Iris pigment epithelial cell (primary cell): ENCODE data around the gene DEFB108B.
"Not testable (repeated sequence)": the region's sequence is repeated elsewhere in the genome, so short reads cannot be mapped to it uniquely, and the experiment has no call there.

Experiments
- DNase-seq: peaks from one replicate; pipeline ENCODE4 v3.0.0-alpha.2; 2011; ENCODE audit warnings: low read depth

DEFB108B gene

GRCh38 chr11:71832811-71833210 lies at the start of gene DEFB108B:
TSS of gene DEFB108B (plus strand) at chr11:71833200. CDS start at chr11:71833200, 0 bp downstream.
- not testable (repeated sequence) for DNase-seq

- peak; percentile 71 for DNase-seq
These were observed 46.7 kb upstream of the DEFB108B start for GRCh38 chr11:71786114-71786847.

- not testable (repeated sequence) for DNase-seq
These were observed 46.2 kb upstream of the DEFB108B start for GRCh38 chr11:71786848-71787097.

GRCh38 chr11:71787098-71787823 lies 45.7 kb upstream of the DEFB108B start:
- peak; percentile 99 for DNase-seq

GRCh38 chr11:71787824-71788454 lies 45.1 kb upstream of the DEFB108B start:
- DNase-seq, result peak; percentile 59

- DNase-seq, result not testable (repeated sequence)
These were observed 43.4 kb upstream of the DEFB108B start for GRCh38 chr11:71789444-71790196.

- not testable (repeated sequence) for DNase-seq
These were observed 41.9 kb upstream of the DEFB108B start for GRCh38 chr11:71791111-71791510.

- DNase-seq, result peak; percentile 24
These were observed 40.3 kb upstream of the DEFB108B start for GRCh38 chr11:71792621-71793235.

- DNase-seq, result peak; percentile 77
These were observed 38.5 kb upstream of the DEFB108B start for GRCh38 chr11:71794386-71795040.

- not testable (repeated sequence) for DNase-seq
These were observed 37.8 kb upstream of the DEFB108B start for GRCh38 chr11:71795236-71795635.

GRCh38 chr11:71796016-71796415 lies 37.0 kb upstream of the DEFB108B start:
- DNase-seq, result not testable (repeated sequence)

GRCh38 chr11:71796781-71797180 lies 36.2 kb upstream of the DEFB108B start:
- DNase-seq, result not testable (repeated sequence)

- DNase-seq, result not testable (repeated sequence)
These were observed 33.4 kb upstream of the DEFB108B start for GRCh38 chr11:71799556-71800128.

GRCh38 chr11:71800335-71800953 lies 32.6 kb upstream of the DEFB108B start:
- peak; percentile 68 for DNase-seq

GRCh38 chr11:71801026-71801425 lies 32.0 kb upstream of the DEFB108B start:
- not testable (repeated sequence) for DNase-seq

- not testable (repeated sequence) for DNase-seq
These were observed 30.1 kb upstream of the DEFB108B start for GRCh38 chr11:71802874-71803273.

GRCh38 chr11:71804158-71804947 lies 28.6 kb upstream of the DEFB108B start:
- DNase-seq, result not testable (repeated sequence)

GRCh38 chr11:71812529-71812928 lies 20.5 kb upstream of the DEFB108B start:
- DNase-seq, result not testable (repeated sequence)
